ENCODE measurements around the gene RAB40A. TPM values are rescaled to one million over a fixed set of nuclear protein-coding genes. Genes with fewer than 3 reads are reported as not detected.

RAB40A gene
- total RNA-seq, 4 donors from 2014 or later, result not detected

- H3K9me3 ChIP-seq, result no peaks in the 10 kb centered on the region
- ATAC-seq (no peak), DNase-seq (no peak)
- TF ChIP-seq CTCF (IDR thresholded peaks at IDR 0.05 in 4 of 5, conservative IDR thresholded peaks at IDR 0.05 in 1 of 5) (no peak), POLR2A (IDR thresholded peaks at IDR 0.05) (no peak)
- H3K4me3 ChIP-seq, result no peak overlapping the region
- H3K27ac ChIP-seq, result no peak overlapping the region
- H3K27me3 ChIP-seq, result no peaks in the 10 kb centered on the region
- no peaks in the 10 kb centered on the region for H3K4me1 ChIP-seq
- in situ Hi-C loops (cut with MboI; ENCODE audit: low sequenced_read_pairs in 4 of 4), result loop anchor here (10.0 to 25.0 kb wide), 2 partner anchors 274 to 277 kb away; no protein-coding TSS in a partner anchor
- intact Hi-C loops (cut with DNase I; ENCODE audit: low total_unique reads), result no loop called here
- no peaks in the 10 kb centered on the region for H3K36me3 ChIP-seq
Observed at GRCh38 chrX:103537871-103538387, 18.6 kb upstream of the RAB40A start.

GRCh38 chrX:103536732-103537131 is 17.4 kb upstream of the RAB40A start:
- in situ Hi-C loops (cut with MboI; ENCODE audit: low sequenced_read_pairs in 4 of 4), result loop anchor here (10.0 to 25.0 kb wide), 2 partner anchors 276 to 278 kb away; no protein-coding TSS in a partner anchor
- no peaks in the 10 kb centered on the region for H3K9me3 ChIP-seq
- intact Hi-C loops (cut with DNase I; ENCODE audit: low total_unique reads), result no loop called here

GRCh38 chrX:103536071-103536470 is 16.8 kb upstream of the RAB40A start:
- intact Hi-C loops (cut with DNase I; ENCODE audit: low total_unique reads) (no loop called here), in situ Hi-C loops (cut with MboI; ENCODE audit: low sequenced_read_pairs in 4 of 4) (loop anchor here (10.0 to 25.0 kb wide), 2 partner anchors 276 to 279 kb away; no protein-coding TSS in a partner anchor)
- H3K4me3 ChIP-seq, result no peak overlapping the region
- no peaks in the 10 kb centered on the region for H3K9me3 ChIP-seq
- peak overlapping the region in 1 of 4 donors; percentile 34 for H3K27ac ChIP-seq
- no peaks in the 10 kb centered on the region for H3K4me1 ChIP-seq
- TF ChIP-seq POLR2A (IDR thresholded peaks at IDR 0.05) (no peak), CTCF (IDR thresholded peaks at IDR 0.05 in 4 of 5, conservative IDR thresholded peaks at IDR 0.05 in 1 of 5) (no peak)
- H3K36me3 ChIP-seq, result no peaks in the 10 kb centered on the region
- no peak for ATAC-seq
- no peak for DNase-seq
- H3K27me3 ChIP-seq, result no peaks in the 10 kb centered on the region

More at GRCh38 chrX:103536732-103537131, 17.4 kb upstream of the RAB40A start:
- no peak for TF ChIP-seq POLR2A (IDR thresholded peaks at IDR 0.05)
- TF ChIP-seq CTCF (IDR thresholded peaks at IDR 0.05 in 4 of 5, conservative IDR thresholded peaks at IDR 0.05 in 1 of 5), result no peak
- Histone ChIP-seq H3K27me3 (no peaks in the 10 kb centered on the region), H3K4me3 (no peak overlapping the region), H3K36me3 (no peaks in the 10 kb centered on the region), H3K4me1 (no peaks in the 10 kb centered on the region), H3K27ac (peak overlapping the region in 1 of 4 donors; percentile 34)
- ATAC-seq, result no peak
- no peak for DNase-seq

GRCh38 chrX:103535206-103535605 is 15.9 kb upstream of the RAB40A start:
- Histone ChIP-seq H3K36me3 (no peaks in the 10 kb centered on the region), H3K9me3 (no peaks in the 10 kb centered on the region), H3K4me1 (no peaks in the 10 kb centered on the region), H3K27ac (no peak overlapping the region), H3K4me3 (no peak overlapping the region), H3K27me3 (no peaks in the 10 kb centered on the region)
- ATAC-seq, result no peak
- TF ChIP-seq CTCF (IDR thresholded peaks at IDR 0.05 in 4 of 5, conservative IDR thresholded peaks at IDR 0.05 in 1 of 5) (no peak), POLR2A (IDR thresholded peaks at IDR 0.05) (no peak)
- DNase-seq, result no peak
- intact Hi-C loops (cut with DNase I; ENCODE audit: low total_unique reads) (no loop called here), in situ Hi-C loops (cut with MboI; ENCODE audit: low sequenced_read_pairs in 4 of 4) (loop anchor here (10.0 to 25.0 kb wide), 2 partner anchors 277 to 280 kb away; no protein-coding TSS in a partner anchor)

All from gastrocnemius medialis (tissue), 4 donors.